NCI-H82 (cell line): ENCODE results near the gene TM2D3.

Experiments
- DNase-seq: peaks from one replicate; lab custom pipeline; 2025; lab: John Stamatoyannopoulos, UW

Gene TM2D3

DNA sequence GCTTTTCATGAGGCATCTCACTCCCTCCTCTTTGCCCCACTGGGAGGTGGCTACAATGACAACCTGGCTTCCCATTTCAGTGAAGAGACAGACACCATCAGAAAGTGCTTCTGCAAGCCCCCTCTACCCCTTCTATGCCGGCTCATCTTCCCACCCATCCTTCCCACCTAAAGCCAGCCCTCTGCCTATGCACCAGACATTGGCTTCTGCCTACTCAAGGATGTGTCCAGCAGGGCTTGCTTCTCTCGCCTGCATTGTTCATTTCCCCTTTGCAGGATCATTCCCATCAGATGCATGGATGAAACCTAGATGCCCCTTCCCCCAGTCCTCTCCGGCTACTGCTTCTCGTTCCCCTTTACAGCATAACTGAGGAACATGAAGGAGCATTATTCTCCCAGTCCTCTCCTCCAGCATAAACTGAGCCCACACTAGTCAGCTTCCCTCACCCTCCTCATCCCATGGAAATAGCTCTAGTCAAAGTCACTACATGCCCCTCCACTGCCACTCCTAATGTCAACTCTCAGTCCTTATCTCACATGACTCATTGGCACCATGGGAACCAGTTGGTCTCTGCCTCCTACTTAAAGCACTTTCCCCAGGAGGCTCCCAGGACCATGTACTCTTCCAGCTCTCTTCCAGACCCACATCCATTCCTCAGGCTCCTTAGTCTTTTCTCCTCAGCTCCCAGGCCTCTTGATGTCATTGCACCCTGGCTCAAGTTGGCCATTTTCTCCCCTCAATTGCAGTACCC lies 47.9 kb downstream of the TM2D3 start:
- DNase-seq: no peak

GRCh38 chr15:101602801-101603200 lies 49.4 kb downstream of the TM2D3 start:
- no peak for DNase-seq

DNA sequence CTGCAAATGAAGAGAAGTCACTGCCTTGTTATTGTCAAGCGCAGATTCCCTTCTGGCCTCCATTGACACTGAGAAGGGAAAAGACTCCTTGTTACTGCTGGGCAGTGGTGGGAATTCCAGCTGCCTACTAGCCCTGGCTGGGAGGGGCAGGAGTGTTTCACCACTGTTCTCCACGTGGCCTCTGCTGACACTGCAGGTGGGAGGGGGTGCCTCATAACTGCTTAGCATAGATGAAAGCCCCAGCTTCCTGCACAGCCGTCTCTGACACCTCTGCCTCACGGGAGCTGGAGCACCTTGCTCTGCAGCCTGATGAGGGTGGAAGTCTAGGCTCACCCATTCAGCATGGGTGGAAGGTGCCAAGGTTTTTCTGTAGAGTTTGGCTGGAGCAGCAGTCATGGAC lies 52.1 kb downstream of the TM2D3 start:
- DNase-seq: peak; percentile 23

GRCh38 chr15:101599091-101599490 lies 53.1 kb downstream of the TM2D3 start:
- no peak for DNase-seq

DNA sequence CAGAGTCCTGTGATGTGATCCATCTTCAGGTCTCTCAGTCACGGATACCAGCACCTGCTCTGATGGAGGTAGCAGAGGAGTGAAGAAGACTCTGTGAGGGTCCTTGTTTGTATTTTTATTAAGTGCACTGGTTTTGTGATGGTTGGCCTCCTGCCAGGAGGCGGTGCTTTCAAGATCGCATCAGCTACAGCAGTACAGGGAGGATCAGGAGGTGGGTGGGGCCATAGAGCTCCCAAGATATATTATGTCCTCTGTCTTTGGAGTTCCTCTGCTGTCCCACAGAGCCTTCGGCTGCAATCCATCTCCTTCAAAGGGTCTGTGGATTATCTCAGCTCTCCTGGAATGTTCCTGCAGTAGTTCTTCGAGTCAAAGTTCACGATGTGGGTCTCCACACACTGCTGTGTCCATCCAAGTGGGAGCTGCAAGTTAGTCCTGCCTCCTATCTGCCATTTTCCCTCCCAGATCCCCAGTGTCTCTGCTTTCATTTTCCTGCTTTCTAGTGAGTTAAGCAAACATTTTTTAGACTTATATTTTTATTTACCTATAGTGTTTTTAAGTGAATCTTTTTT lies 54.7 kb downstream of the TM2D3 start:
- DNase-seq: peak; percentile 14

DNA sequence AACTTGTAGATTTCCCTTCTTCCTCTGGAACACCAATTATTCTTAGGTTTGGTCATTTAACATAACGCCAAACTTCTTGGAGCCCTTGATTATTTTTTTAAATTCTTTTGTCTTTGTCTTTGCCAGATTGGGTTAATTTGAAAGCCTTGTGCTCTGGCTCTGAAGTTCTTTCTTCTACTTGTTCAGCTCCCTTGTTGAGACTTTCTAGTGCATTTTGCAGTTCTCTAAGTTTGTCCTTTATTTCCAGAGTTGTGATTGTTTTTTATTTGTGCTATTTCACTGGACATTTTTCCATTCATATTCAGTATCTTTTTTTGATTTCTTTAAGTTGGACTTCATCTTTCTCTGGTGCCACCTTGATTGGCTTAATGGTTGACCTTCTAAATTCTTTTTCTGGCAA lies 55.5 kb downstream of the TM2D3 start:
- DNase-seq: no peak
